Ovary (tissue), 3 donors: ENCODE results near the gene LRIT2.

Source experiments
- EP300 ChIP-seq: sonication (generic); formaldehyde crosslinking; IDR thresholded peaks from one replicate; pipeline ENCODE4 v1.6.1; 2017; ENCODE audit warnings: antibody characterized with exemption
- POLR2A ChIP-seq: fragments of 450-650 bp; IDR thresholded peaks from one replicate; pipeline ENCODE4 v1.6.1; 2017; ENCODE audit warnings: antibody characterized with exemption, mild to moderate bottlenecking, moderate library complexity
- TF ChIP-seq, protein P1 (sequence below), 3 donors: fragments of 450-650 bp in 2 of 3; fragments of 200-600 bp in 1 of 3; IDR thresholded peaks; one replicate each; pipeline versions ENCODE4 v1.5.1 to v1.8.0; 2016 to 2022; ENCODE audit warnings: antibody characterized with exemption in 3 of 3, mild to moderate bottlenecking in 1 of 3
- donor health status: DM: no; HTN: no; CAD: no.

DNA sequence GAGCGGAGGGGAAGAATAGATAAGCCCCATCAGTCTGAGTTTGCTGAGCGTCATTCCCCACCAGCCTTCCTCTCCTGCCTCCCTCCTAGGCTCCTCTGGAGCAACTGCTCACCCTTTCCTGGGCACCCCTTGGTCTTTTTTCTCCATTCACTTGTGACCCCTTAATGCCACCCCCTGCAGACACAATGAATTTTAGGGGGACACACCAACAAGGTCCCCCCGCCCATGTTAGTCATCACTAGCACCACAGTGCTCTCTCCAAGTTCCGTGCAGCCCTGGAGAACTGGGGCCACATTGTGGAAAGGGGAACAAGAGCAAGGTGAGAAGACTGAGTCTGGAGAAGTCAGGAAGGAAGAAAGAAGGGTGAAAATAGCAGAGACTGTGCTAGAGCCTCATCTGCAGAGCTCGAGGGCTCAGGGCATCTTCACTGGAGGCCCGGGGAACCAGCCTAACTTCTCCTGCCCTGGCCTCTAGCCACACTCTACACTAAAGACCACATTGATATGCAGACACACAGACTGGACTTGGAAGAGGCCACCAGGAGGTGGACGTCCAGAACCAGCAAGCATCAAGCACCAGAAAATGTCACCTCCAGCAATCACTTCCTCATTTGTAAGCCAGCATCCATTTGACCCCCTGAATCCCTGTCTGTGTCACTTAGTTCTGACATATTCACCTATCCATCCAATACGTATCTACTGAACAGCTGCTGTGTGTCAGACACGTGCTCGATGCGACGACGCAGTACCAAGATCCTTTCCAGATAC lies 37.0 kb upstream of the LRIT2 start:
- TF ChIP-seq, protein P1, sequence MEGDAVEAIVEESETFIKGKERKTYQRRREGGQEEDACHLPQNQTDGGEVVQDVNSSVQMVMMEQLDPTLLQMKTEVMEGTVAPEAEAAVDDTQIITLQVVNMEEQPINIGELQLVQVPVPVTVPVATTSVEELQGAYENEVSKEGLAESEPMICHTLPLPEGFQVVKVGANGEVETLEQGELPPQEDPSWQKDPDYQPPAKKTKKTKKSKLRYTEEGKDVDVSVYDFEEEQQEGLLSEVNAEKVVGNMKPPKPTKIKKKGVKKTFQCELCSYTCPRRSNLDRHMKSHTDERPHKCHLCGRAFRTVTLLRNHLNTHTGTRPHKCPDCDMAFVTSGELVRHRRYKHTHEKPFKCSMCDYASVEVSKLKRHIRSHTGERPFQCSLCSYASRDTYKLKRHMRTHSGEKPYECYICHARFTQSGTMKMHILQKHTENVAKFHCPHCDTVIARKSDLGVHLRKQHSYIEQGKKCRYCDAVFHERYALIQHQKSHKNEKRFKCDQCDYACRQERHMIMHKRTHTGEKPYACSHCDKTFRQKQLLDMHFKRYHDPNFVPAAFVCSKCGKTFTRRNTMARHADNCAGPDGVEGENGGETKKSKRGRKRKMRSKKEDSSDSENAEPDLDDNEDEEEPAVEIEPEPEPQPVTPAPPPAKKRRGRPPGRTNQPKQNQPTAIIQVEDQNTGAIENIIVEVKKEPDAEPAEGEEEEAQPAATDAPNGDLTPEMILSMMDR (IDR thresholded peaks at IDR 0.05), result no peak
- TF ChIP-seq EP300 (no peak), POLR2A (no peak)
